ENCODE measurements around the gene CHD2. TPM values are rescaled to one million over a fixed set of nuclear protein-coding genes. Genes with fewer than 3 reads are reported as not detected.
A peak's percentile ranks its signal among the peaks of the same experiment; 100 is the strongest.

The CHD2 gene
- total RNA-seq, 1 experiment from 2014 or later, result 26.3 TPM

DNA sequence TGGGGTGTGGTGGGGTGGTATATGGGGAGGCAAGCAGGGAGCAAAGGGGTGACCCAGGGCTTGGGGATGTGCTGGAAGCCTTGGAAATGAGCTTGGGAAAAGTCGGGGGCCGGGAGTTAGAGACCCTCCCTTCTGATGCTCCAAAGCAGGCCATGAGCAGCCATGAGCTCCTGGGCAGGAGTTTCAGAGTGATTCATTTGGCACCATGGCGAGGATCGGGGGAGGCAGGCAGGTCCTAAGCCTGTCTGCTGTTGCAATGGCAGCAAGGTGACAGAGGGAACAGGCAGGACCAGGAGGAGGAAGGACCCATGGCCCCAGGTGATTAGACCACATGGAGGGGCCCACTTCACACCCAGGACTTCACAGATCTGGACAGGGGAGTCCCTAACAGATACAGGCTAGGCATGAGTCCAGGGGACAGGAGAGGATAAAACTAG is 167.5 kb downstream of the CHD2 start:
- no peak for DNase-seq (ENCODE audit: low read depth)

GRCh38 chr15:93068581-93069199 is 168.6 kb downstream of the CHD2 start:
- no peak for DNase-seq (ENCODE audit: low read depth)

DNA sequence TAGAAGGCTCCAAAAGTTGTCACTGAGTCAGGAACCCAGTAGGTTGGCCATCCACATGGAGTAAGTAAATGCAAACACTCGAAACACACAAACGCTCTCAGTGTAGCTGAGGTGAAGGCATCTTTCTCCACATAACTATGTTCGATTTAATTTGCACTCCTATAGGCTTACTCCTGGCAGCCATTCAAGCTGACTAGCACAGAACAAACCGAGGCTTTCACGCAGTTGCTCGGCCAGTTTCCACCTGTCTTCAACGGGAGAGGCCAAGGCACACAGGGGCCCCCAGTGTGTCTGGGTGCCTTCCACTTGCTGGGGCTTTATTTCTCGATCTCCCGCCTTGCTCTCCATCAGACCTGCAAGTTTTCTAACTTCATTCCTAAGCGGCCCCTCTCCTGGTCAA is 170.0 kb downstream of the CHD2 start:
- no peak for DNase-seq (ENCODE audit: low read depth)

DNA sequence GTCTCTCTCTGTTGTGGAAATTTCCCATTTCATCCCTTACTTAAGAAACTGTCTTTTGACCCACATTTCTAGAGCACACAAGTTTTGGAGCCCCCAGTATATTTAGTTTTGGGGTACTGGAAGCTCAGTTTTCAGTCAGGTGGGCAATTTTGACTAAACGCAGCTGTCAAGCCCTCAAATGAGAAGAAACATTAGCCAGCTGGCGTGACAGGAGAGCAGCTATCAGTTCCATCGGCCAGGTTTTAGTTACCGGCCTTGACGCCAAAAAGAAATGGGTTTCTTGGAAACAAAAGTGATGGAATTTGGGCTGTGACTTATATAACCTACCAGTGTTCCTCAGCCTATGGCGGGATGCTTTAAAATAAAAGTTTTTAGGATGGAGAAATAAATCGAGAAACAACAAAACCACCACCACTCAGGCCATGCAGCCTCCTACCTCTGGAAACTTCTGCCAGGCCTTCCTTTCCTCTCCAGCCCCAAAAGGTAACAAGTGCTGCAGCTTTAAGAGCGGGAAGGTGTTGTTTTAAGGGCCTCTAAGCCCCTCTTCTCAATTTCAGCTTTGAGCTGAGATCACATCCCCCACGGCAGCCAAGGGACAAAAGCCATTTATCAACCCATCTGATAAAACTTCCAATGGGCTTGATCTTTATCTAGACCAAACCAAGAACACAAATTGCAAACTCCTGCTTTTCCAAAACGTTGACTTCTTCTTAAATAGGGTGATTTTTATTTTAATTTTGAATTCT is 170.6 kb downstream of the CHD2 start:
- no peak for DNase-seq (ENCODE audit: low read depth)

- DNase-seq (ENCODE audit: low read depth), result no peak
Measured at GRCh38 chr15:93071469-93071936, 171.4 kb downstream of the CHD2 start.

- no peak for DNase-seq (ENCODE audit: low read depth)
Measured at GRCh38 chr15:93072011-93072410, 171.9 kb downstream of the CHD2 start.

DNA sequence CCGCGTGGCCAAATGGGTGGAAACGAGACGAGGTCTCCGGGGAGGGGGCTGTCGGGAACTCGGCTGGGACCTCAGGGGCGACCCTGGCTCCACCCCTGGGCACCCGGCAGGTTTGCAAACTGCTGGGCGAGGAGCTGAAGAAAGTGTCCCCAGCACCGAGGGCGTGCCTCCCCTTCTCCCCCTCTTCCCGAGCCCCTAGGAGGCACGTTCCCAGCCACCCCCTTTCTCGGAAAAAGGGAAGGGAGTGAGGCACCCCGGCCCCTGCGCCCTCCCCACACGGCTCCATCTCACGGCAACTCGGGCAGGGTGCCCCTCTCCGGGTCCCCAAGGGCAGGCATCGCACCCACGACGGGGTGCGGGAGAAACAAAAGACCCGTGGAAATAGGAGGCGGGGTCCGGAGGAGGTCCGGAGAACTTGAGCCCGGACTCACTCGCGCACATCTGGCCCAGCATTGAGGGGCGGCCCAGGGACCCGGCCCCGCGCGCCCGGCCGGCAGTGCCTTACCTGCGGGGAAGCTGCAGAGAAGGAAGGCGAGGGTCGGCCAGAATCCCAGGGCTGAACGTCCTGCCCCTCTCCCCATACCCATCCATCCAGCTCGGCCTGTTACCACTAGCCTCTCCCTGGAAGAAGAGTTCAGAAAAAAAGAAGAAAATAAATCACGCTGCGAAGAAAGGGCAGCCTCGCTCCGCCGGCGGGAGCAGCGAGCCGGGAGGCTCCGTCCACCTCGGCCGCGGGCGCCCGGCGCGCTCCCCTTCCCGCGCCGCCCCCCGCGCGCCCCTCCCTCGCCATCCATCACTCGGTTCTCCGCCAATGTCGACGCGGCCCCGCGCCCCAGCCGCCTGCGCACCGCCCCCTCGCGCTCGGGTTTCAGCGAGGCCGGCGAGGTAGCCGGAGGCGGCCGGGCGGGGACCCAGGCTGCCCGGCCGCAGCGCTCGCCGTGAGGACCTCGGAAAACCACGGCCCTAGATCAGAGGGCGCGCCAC is 172.6 kb downstream of the CHD2 start:
- DNase-seq (ENCODE audit: low read depth), result peak; percentile 75

GRCh38 chr15:93073465-93073952 is 173.4 kb downstream of the CHD2 start:
- DNase-seq (ENCODE audit: low read depth), result no peak

DNA sequence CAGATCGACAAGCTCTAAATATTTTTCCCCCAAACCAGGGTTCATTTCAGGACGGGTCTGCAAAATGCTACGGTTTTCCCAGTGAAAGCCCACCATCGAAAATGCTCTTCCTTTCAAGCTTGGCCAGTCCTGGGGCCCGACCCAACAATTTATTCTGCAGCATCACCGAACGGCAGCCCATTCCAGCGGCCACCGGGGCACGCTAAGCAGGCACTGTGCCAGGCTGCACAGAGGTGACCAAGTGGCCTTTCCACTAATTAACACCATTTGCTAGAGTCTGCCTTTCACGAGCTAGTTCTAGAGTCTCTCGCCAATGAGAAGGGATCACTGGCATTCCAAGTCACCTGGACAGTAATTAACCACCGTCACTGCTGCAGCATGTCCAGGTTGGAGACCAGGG is 174.5 kb downstream of the CHD2 start:
- DNase-seq (ENCODE audit: low read depth), result no peak

- DNase-seq (ENCODE audit: low read depth), result no peak
Measured at GRCh38 chr15:93076217-93076616, 176.1 kb downstream of the CHD2 start.

DNA sequence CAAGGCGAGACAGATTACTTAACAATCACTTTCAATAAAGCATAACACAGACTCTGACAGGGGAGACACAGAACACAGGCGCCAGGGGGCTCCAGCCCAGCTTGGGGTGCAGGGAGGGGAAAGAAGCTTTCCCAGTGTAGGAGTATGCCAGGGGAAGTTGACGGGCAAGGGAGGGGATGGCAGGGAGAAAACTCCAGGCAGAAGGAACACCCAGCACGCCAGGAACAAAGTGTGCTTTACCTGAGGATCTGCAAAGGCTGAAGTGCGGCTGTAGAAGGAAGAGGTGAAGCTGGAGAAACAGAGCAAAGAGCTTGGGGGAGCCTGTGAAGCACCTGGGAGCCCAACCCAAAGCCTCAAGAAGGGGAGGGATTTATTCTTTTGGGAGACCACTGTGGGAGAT is 176.8 kb downstream of the CHD2 start:
- DNase-seq (ENCODE audit: low read depth), result no peak

Other genes starting within 250 kb of the CHD2 start
- 3.4 and 7.9 TPM in 2 replicates for gene FAM174B, start 244.5 kb upstream of the CHD2 start, total RNA-seq (2014; rRNA removed; shearing (Covaris generic))
- 0.42 TPM in 1 of 2 replicates, not detected in the other for gene RGMA, start 188.9 kb downstream of the CHD2 start, total RNA-seq (2014; rRNA removed; shearing (Covaris generic))

Data from Daoy (cell line).